HEK293T (cell line): ENCODE data around the gene F13A1.

ENCODE experiments used
- ARNT ChIP-seq: fragments of 450-650 bp; IDR thresholded peaks from 2 replicates; pipeline ENCODE4 v1.6.1; 2017; ENCODE audit warnings: mild to moderate bottlenecking
- BHLHE40 ChIP-seq: fragments of 450-650 bp; IDR thresholded peaks from 2 replicates; pipeline ENCODE4 v1.6.1; 2016; ENCODE audit warnings: mild to moderate bottlenecking, moderate library complexity, borderline replicate concordance
- CTBP1 ChIP-seq: fragments of 450-650 bp; IDR thresholded peaks from 2 replicates; pipeline ENCODE4 v1.6.1; 2016; ENCODE audit warnings: borderline replicate concordance
- ELF4 ChIP-seq: fragments of 450-650 bp; IDR thresholded peaks from 2 replicates; pipeline ENCODE4 v1.6.1; 2017; ENCODE audit warnings: antibody characterized with exemption
- FOXM1 ChIP-seq: fragments of 450-650 bp; IDR thresholded peaks from 2 replicates; pipeline ENCODE4 v1.6.1; 2017; ENCODE audit warnings: mild to moderate bottlenecking, borderline replicate concordance
- HDGF ChIP-seq: fragments of 450-650 bp; IDR thresholded peaks from 2 replicates; pipeline ENCODE4 v1.6.1; 2017; ENCODE audit warnings: antibody characterized with exemption, borderline replicate concordance
- LEF1 ChIP-seq: fragments of 450-650 bp; IDR thresholded peaks from 2 replicates; pipeline ENCODE4 v1.6.1; 2017; ENCODE audit warnings: mild to moderate bottlenecking, borderline replicate concordance
- PKNOX1 ChIP-seq: fragments of 450-650 bp; IDR thresholded peaks from 2 replicates; pipeline ENCODE4 v1.6.1; 2016
- SP1 ChIP-seq: fragments of 450-650 bp; IDR thresholded peaks from 2 replicates; pipeline ENCODE4 v1.6.1; 2017
- SUZ12 ChIP-seq: fragments of 450-650 bp; IDR thresholded peaks from 2 replicates; pipeline ENCODE4 v1.6.1; 2016; ENCODE audit warnings: mild to moderate bottlenecking
- TARDBP ChIP-seq: fragments of 450-650 bp; IDR thresholded peaks from 2 replicates; pipeline ENCODE4 v1.6.1; 2016

- no peak for TF ChIP-seq ELF4
- TF ChIP-seq HDGF, result no peak
- no peak for TF ChIP-seq SP1
- no peak for TF ChIP-seq SUZ12
- no peak for TF ChIP-seq FOXM1
- no peak for TF ChIP-seq ARNT
- TF ChIP-seq CTBP1, result no peak
- TF ChIP-seq BHLHE40, result no peak
- no peak for TF ChIP-seq PKNOX1
- TF ChIP-seq LEF1, result no peak
- TF ChIP-seq TARDBP, result no peak
These were observed 119.3 kb downstream of the F13A1 start for GRCh38 chr6:6201200-6201599.
